ENCODE measurements around the gene PPFIBP2. TPM values are rescaled to one million over a fixed set of nuclear protein-coding genes. Genes with fewer than 3 reads are reported as not detected.

Gene PPFIBP2
- total and polyA plus RNA-seq, 10 of the 15 experiments (the other 5 are each of a cell fraction or from before 2014, with no cell fraction given) = 17.3 to 56.3 (median 39.2) TPM

GRCh38 chr11:7518811-7519562, 5.2 kb downstream of the PPFIBP2 start:
- no peak for ATAC-seq
- CTCF ChIA-PET = interaction anchor here (0.7 to 8.4 kb wide), 5 partner anchors 7 to 468 kb away, joined by 3 to 67 read pairs (median 9); partner anchors contain the start of genes EIF3F and PPFIBP2
- POLR2A ChIA-PET = interaction anchor here (0.6 to 5.0 kb wide), 3 partner anchors 13 to 151 kb away, joined by 3 to 78 read pairs (median 3); no protein-coding TSS in a partner anchor
- RAD21 ChIA-PET (ENCODE audit: unreplicated experiment) = interaction anchor here (1.1 to 2.7 kb wide), 3 partner anchors 29 to 147 kb away, joined by 3 to 17 read pairs (median 8); no protein-coding TSS in a partner anchor
- peaks cover 96% of the 10 kb centered on the region for H3K79me2 ChIP-seq (ENCODE audit: control insufficient read depth, insufficient read depth, low read length)
- no peaks in the 10 kb centered on the region for H3K36me3 ChIP-seq (ENCODE audit: control insufficient read depth in 2 of 2, insufficient read depth in 2 of 2, low read length in 1 of 2)
- SMC1A ChIA-PET (ENCODE audit: uncharacterized antibody, unreplicated experiment) = interaction anchor here (1.0 to 5.3 kb wide), 6 partner anchors 10 to 57 kb away, joined by 3 to 107 read pairs (median 4); no protein-coding TSS in a partner anchor
- no peak overlapping the region for H2AFZ ChIP-seq (ENCODE audit: control insufficient read depth, low read depth, low read length)
- intact Hi-C loops (cut with micrococcal nuclease; ENCODE audit: unreplicated experiment) = loop anchor here (10.0 kb wide), 1 partner anchor 774 kb away; no protein-coding TSS in a partner anchor
- no peak for DNase-seq (ENCODE audit: low read depth, low spot score)
- H3K4me2 ChIP-seq (ENCODE audit: control insufficient read depth, insufficient read depth) = peak overlapping the region; percentile 99
- BruUV-seq (replicated peaks) = no TSS peak
- H3K9me3 ChIP-seq (replicated peaks; ENCODE audit: control insufficient read depth, insufficient read depth, low read length) = no peaks in the 10 kb centered on the region
- H3K27me3 ChIP-seq (replicated peaks in 1 of 2; ENCODE audit: control insufficient read depth in 2 of 2, insufficient read depth in 2 of 2, low read length in 1 of 2) = no peaks in the 10 kb centered on the region
- H4K20me1 ChIP-seq (ENCODE audit: control insufficient read depth, insufficient read depth) = no peaks in the 10 kb centered on the region
- H3K4me1 ChIP-seq (ENCODE audit: control insufficient read depth, insufficient read depth, low read length) = peaks cover 44% of the 10 kb centered on the region
- peak overlapping the region; percentile 98 for H3K9ac ChIP-seq (ENCODE audit: control insufficient read depth, insufficient read depth, low read length)
- WGBS (ENCODE audit: insufficient coverage, insufficient replicate concordance, low lambda C conversion rate, missing lambda C conversion rate) = 62% methylated on average over 22 of the region's 23 CpGs
- H3K27ac ChIP-seq (ENCODE audit: control insufficient read depth, insufficient read depth) = peak overlapping the region; percentile 100
- peak overlapping the region; percentile 92 for H3K4me3 ChIP-seq
- no peak for FAIRE-seq
- in situ Hi-C loops (cut with MboI) = loop anchor here (25.0 kb wide), 1 partner anchor 1832 kb away; the partner anchor contains the start of genes TRIM22 and TRIM5
- TF ChIP-seq ZNF24 (IDR thresholded peaks at IDR 0.05) = no peak
- peak; percentile 81 for TF ChIP-seq YY1 (IDR thresholded peaks at IDR 0.05; ENCODE audit: low read depth, low read length)
- no peak for TF ChIP-seq SMAD5 (IDR thresholded peaks at IDR 0.05; ENCODE audit: low read depth)
- no peak for TF ChIP-seq ZNF622 (IDR thresholded peaks at IDR 0.05)
- TF ChIP-seq BMI1 (IDR thresholded peaks at IDR 0.05; ENCODE audit: borderline replicate concordance) = no peak
- no peak for TF ChIP-seq TAF1 (IDR thresholded peaks at IDR 0.05; ENCODE audit: borderline replicate concordance, low read depth, low read length)
- peak; percentile 40; the same call in 1 of the 2 replicates for TF ChIP-seq ZBTB40 (IDR thresholded peaks at IDR 0.05; ENCODE audit: borderline replicate concordance)
- TF ChIP-seq MLLT1 (IDR thresholded peaks at IDR 0.05) = peak; percentile 99
- TF ChIP-seq HSF1 (IDR thresholded peaks at IDR 0.05; ENCODE audit: low read depth, low read length) = no peak
- no peak for TF ChIP-seq NFIC (IDR thresholded peaks at IDR 0.05; ENCODE audit: low read depth, low read length)
- TF ChIP-seq E2F4 (IDR thresholded peaks at IDR 0.05; ENCODE audit: low read depth, low read length) = no peak
- no peak for TF ChIP-seq RELB (IDR thresholded peaks at IDR 0.05; ENCODE audit: low read depth)

All from GM12878 (cell line).